Parathyroid adenoma (tissue), 2 donors: Measurements from ENCODE around the gene TEDDM1.

Experiments used
- H2AFZ ChIP-seq: fragments of 300-600 bp; sonication (generic); one replicate; pipeline ENCODE4 v1.7.0; 2017; ENCODE audit warnings: antibody characterized with exemption, mild to moderate bottlenecking
- H3K27ac ChIP-seq: fragments of 300-600 bp; sonication (generic); one replicate; pipeline ENCODE4 v1.7.0; 2017
- H3K27me3 ChIP-seq: fragments of 300-600 bp; sonication (generic); one replicate; pipeline ENCODE4 v1.7.0; 2017; ENCODE audit warnings: low read length; ENCODE audit not compliant: control insufficient read depth, insufficient read depth
- H3K36me3 ChIP-seq: fragments of 300-600 bp; sonication (generic); one replicate; pipeline ENCODE4 v1.7.0; 2017; ENCODE audit warnings: low read length; ENCODE audit not compliant: control insufficient read depth, insufficient read depth
- H3K4me1 ChIP-seq: fragments of 300-600 bp; sonication (generic); one replicate; pipeline ENCODE4 v1.7.0; 2017; ENCODE audit warnings: control low read depth
- H3K4me2 ChIP-seq: fragments of 300-600 bp; sonication (generic); one replicate; pipeline ENCODE4 v1.7.0; 2017; ENCODE audit warnings: low read length
- H3K4me3 ChIP-seq: fragments of 300-600 bp; sonication (generic); one replicate; pipeline ENCODE4 v1.7.0; 2017; ENCODE audit warnings: low read depth, low read length
- H3K79me2 ChIP-seq: fragments of 300-600 bp; sonication (generic); one replicate; pipeline ENCODE4 v1.7.0; 2017; ENCODE audit warnings: control low read depth
- H3K9ac ChIP-seq: fragments of 300-600 bp; sonication (generic); one replicate; pipeline ENCODE4 v1.7.0; 2017; ENCODE audit warnings: mild to moderate bottlenecking
- H3K9me3 ChIP-seq: fragments of 300-600 bp; sonication (generic); one replicate; pipeline ENCODE4 v1.7.0; 2017; ENCODE audit warnings: low read length; ENCODE audit not compliant: control insufficient read depth
- TF ChIP-seq, protein P1 (sequence below): fragments of 300-600 bp; sonication (generic); IDR thresholded peaks from one replicate; pipeline ENCODE4 v1.7.0; 2017; ENCODE audit warnings: antibody characterized with exemption, mild to moderate bottlenecking
- donor health status: primary hyperparathyroidism.

Gene TEDDM1

GRCh38 chr1:182367926-182368325 lies 32.5 kb downstream of the TEDDM1 start:
- Histone ChIP-seq H2AFZ (no peak overlapping the region), H3K27me3 (no peaks in the 10 kb centered on the region), H3K4me3 (no peak overlapping the region), H3K79me2 (no peaks in the 10 kb centered on the region), H3K9me3 (no peaks in the 10 kb centered on the region), H3K36me3 (no peaks in the 10 kb centered on the region), H3K4me1 (no peaks in the 10 kb centered on the region), H3K4me2 (no peak overlapping the region), H3K27ac (no peak overlapping the region), H3K9ac (no peak overlapping the region)
- TF ChIP-seq, protein P1, sequence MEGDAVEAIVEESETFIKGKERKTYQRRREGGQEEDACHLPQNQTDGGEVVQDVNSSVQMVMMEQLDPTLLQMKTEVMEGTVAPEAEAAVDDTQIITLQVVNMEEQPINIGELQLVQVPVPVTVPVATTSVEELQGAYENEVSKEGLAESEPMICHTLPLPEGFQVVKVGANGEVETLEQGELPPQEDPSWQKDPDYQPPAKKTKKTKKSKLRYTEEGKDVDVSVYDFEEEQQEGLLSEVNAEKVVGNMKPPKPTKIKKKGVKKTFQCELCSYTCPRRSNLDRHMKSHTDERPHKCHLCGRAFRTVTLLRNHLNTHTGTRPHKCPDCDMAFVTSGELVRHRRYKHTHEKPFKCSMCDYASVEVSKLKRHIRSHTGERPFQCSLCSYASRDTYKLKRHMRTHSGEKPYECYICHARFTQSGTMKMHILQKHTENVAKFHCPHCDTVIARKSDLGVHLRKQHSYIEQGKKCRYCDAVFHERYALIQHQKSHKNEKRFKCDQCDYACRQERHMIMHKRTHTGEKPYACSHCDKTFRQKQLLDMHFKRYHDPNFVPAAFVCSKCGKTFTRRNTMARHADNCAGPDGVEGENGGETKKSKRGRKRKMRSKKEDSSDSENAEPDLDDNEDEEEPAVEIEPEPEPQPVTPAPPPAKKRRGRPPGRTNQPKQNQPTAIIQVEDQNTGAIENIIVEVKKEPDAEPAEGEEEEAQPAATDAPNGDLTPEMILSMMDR, result no peak

DNA sequence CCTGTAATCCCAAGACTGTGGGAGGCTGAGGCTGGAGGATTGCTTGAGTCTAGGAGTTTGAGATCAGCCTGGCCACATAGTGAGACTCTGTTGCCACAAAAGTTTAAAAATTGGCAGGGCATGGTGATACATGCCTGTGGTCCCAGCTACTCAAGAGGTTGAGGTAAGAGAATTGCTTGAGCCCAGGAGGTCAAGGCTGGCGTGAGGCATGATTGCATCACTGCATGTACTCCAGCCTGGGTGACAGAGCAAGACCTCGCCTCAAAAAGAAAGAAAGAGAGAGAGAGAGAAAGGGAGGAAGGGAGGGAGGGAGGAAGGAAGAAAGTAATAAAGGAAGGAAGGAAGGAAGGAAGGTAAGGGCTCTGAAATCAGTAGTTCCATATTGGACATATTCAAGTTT lies 33.9 kb downstream of the TEDDM1 start:
- Histone ChIP-seq H3K9me3 (no peaks in the 10 kb centered on the region), H3K27me3 (no peaks in the 10 kb centered on the region), H3K9ac (no peak overlapping the region), H3K27ac (no peak overlapping the region), H3K4me2 (no peak overlapping the region), H3K4me3 (no peak overlapping the region), H2AFZ (no peak overlapping the region), H3K36me3 (no peaks in the 10 kb centered on the region), H3K79me2 (no peaks in the 10 kb centered on the region), H3K4me1 (no peaks in the 10 kb centered on the region)
- TF ChIP-seq, protein P1, result no peak

DNA sequence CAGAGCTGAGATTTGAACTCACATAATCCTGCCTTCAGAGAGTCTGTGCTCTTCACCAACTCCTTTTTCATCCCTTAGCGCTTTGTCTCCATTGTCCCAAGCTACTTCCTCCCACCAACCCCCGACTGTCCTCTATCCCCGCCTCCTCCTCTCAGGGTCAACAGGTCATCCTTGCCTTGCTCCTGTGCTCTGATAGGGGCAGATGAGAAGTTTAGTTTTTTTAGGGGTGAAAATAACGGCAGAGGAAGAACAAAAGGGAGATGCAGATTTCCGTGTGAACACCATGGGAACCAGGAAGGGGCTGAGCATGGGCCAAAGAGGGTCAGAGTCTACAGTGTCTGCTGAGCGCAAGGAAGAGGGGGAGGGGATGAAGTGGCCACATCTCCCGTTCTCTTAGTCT lies 40.8 kb downstream of the TEDDM1 start:
- Histone ChIP-seq H3K4me1 (no peaks in the 10 kb centered on the region), H3K4me2 (no peak overlapping the region), H3K9ac (no peak overlapping the region), H3K27ac (no peak overlapping the region), H3K36me3 (no peaks in the 10 kb centered on the region), H3K4me3 (no peak overlapping the region), H3K79me2 (no peaks in the 10 kb centered on the region), H3K9me3 (no peaks in the 10 kb centered on the region), H2AFZ (no peak overlapping the region), H3K27me3 (no peaks in the 10 kb centered on the region)
- TF ChIP-seq, protein P1, result no peak

DNA sequence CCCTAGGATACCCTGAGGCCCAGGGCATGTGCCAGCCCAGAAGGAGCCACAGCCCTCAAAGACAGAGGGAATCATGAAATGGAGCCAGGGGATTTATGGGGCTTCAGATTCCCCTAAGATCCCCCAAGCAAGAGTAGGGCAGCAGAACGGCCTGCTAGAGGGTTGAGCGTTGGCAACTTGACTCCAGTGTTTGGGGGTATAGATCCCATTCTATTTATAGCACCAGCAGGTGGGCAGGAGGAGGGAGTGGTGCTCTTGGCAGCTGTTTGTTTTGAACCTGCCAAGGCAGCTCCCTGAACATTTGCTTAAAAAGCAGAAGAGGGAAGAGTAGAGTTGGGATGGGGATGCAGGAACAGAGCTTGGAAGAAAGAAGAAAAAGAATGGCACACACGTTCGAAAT lies 42.6 kb downstream of the TEDDM1 start:
- no peaks in the 10 kb centered on the region for H3K79me2 ChIP-seq
- no peak overlapping the region for H2AFZ ChIP-seq
- TF ChIP-seq, protein P1, result no peak
- no peak overlapping the region for H3K9ac ChIP-seq
- no peak overlapping the region for H3K4me2 ChIP-seq
- no peaks in the 10 kb centered on the region for H3K4me1 ChIP-seq
- H3K9me3 ChIP-seq, result no peaks in the 10 kb centered on the region
- H3K4me3 ChIP-seq, result no peak overlapping the region
- no peaks in the 10 kb centered on the region for H3K27me3 ChIP-seq
- no peaks in the 10 kb centered on the region for H3K36me3 ChIP-seq
- H3K27ac ChIP-seq, result no peak overlapping the region

- Histone ChIP-seq H3K27ac (no peak overlapping the region), H3K4me3 (no peak overlapping the region), H3K4me1 (no peaks in the 10 kb centered on the region), H3K79me2 (no peaks in the 10 kb centered on the region), H2AFZ (no peak overlapping the region), H3K9me3 (no peaks in the 10 kb centered on the region), H3K27me3 (no peaks in the 10 kb centered on the region), H3K36me3 (no peaks in the 10 kb centered on the region), H3K9ac (no peak overlapping the region), H3K4me2 (no peak overlapping the region)
- TF ChIP-seq, protein P1, result no peak
Measured at GRCh38 chr1:182357171-182357570, 43.3 kb downstream of the TEDDM1 start.
